Stimulated activated naive CD4-positive, alpha-beta T cell (primary cell): Measurements from ENCODE around the gene CCDC88C.

Source experiments
- DNase-seq, 6 experiments: peaks; one replicate each; lab custom pipeline; 2025; lab: John Stamatoyannopoulos, UW

The CCDC88C gene

GRCh38 chr14:91377700-91378652 is 39.6 kb downstream of the CCDC88C start:
- DNase-seq = no peak

DNA sequence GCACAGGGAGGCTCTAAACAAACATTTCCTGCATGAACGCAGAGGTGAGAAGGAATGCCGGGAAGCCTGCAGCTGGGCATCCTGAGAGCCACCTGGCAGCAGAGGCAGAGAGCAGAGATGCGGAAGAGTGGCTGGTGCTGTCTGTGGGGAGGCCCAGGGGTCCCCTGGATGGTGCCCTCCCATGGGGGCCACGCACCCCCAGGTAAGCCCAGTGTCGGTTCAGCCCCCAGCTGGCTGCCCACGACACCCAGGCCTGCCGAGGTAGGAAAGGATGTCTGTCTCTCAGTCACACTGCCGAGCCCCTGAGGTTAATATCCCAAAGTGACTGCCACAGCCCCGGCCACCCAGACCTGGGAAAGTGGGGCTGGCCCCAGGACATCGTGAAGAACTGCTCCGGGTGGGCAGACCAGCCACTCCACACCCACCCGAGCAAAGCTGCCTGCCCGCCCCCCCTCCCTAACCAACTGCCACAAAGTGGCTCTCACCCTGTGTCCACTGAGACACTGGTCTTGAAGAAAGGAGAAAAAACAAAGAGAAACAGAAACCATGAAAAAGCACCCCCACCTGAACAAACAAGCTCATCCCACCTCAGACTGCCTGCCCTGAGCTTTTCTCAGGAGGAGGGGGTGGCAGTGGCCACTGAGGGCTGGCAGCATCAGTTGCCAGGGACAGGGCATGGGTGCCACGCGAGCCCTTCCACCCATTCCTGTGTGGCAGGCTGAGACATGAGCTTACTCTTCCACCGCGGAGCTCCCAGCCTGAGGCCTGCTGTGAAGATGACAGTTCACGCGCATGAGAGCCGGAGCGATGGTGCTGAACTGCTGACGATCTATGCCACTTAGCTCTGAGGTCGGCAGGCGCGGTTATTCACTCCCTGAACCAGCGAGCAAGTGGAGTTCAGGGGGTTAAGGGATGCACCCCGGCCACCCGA is 40.8 kb downstream of the CCDC88C start:
- no peak for DNase-seq

GRCh38 chr14:91375720-91376452 is 41.7 kb downstream of the CCDC88C start:
- no peak for DNase-seq

- peak in 5 of 6 experiments; percentile 27 to 50 (median 39) for DNase-seq
These were observed 42.5 kb downstream of the CCDC88C start for GRCh38 chr14:91374879-91375702.

DNA sequence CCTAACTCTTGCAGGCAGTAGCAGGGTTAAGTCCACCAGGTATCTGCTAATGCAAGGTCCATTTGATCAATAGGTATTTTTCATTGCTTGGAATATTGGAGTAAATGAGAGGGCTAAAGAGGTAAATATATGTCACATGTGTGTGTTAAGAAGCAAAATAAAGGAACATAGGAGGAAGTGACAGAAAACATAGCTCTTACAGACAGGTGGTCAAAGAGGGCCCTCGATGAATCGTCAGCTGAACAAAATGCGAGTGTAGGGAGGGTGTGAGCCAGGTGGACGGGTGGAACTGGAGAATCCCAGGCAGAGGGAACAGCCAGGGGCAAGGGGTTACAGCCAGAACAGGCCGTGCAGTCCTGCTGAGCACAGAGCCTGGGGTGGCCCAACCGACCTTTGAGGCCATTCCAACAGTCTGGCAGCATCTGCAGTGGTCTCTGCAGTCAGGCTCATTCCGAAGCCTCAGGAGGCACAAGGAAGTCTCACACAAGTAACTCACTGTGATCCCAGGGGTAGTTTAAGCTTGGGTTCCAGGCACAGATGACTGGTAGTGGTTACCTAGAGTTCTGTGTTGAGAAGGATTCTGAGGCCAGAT is 43.2 kb downstream of the CCDC88C start:
- no peak for DNase-seq

GRCh38 chr14:91373591-91374254 is 43.9 kb downstream of the CCDC88C start:
- peak in 5 of 6 experiments; percentile 17 to 40 (median 28) for DNase-seq

GRCh38 chr14:91372671-91373495 is 44.7 kb downstream of the CCDC88C start:
- peak in 2 of 6 experiments; percentile 27 to 43 for DNase-seq

DNA sequence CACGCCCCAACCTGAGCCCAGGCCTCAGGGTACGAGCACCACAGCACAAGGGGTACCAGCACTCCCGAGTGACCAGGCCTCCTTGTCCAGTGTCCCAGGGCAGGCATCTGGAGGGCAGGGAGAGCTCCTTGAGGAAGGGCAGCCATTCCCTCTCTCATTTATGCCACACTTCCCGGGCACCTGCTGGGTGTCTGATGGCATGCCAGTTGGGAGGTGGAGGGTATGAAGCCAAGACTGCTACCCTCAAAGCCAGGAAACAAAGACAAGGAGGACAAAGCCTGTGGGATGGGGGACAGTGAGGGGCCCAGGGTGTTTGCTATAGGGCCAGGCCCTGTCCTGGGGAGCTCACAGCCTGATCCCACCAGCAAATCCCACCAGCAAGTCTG is 45.6 kb downstream of the CCDC88C start:
- DNase-seq = no peak

GRCh38 chr14:91371011-91371989 is 46.3 kb downstream of the CCDC88C start:
- DNase-seq = no peak

DNA sequence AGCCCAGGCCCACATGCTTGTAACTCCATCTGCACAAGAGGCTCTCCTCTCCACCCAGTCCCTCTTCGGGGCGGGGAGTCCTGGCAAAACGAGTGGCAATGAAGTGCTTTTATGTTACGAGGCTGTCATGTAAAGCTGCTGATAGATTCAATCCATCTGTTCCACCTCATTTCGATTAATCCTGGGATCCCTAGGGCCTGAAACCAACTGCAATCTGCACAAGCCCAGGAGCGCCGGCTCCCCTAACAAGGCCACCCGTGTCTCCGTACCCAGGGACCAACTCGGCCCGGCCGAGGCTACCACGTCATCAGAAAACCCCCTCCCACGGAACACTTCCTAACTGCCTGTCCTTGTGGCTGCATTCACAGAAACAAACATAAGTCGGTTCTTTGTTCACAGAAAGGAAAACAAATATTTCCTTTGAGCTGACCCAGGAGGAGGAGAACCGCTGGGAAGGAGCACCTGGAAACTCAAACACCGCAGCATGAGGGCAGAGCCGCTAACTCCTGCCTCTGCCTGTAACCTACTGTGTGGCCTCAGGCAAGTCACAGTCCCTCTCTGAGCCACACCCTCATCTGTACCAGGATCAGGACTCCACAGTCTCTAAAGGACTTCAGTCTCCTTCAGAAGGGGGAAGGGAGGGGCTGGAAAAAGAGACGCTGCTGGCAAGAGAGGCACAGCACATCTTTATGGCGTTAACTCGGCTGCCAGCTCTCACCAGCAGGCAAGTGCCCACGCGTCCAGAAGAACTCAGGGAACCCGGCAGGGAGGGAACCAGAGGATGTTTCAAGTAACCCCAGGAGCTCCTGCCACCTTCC is 47.8 kb downstream of the CCDC88C start:
- peak in 1 of 6 experiments; percentile 22 for DNase-seq

DNA sequence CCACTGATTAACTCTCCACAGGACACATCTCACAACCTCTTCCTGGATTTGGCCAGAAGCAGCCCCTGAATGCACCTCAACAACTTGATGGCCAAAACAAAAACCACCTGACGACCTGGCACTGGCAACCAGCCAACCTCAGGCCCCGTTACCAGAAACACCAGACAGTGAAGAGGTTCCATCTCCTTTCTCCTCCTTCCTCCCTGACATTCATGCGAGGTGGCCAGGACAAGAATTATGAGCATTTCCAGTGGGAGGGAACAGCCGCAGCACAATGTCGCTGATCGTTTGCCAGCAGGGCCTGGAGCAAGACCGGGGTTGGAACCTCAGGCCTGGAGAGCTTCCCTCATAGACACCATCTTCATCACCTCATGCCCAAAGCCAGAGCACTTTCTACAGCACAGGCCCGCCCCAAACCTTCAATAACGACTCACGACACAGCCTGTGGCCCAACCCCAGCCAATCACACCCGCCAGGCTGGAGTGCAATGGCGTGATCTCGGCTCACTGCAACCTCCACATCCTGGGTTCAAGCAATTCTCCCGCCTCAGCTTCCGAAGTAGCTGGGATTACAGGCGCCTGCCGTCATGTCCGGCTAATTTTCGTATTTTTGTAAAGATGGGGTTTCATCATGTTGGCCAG is 48.7 kb downstream of the CCDC88C start:
- DNase-seq = no peak

GRCh38 chr14:91367173-91368171 is 50.1 kb downstream of the CCDC88C start:
- DNase-seq = peak; percentile 33 to 77 (median 61)

DNA sequence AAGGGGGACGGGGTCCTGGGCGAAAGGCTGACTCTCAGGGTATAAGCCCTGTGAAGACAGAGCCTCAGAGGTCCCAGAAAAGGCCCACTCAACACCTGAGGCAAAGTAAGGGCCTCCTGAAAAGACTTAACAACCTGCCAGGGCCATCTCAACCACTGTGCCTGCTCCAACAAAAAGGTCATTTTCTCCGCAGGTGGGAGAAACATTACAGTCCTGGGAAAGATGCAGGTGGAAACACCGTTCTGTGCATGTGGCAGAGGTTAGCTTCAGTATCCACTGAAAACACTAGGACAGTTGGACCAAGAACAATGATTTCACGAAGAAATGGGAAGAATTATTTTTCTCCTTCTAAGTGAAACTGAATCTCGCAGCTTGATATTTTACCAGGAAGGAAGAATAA is 50.9 kb downstream of the CCDC88C start:
- DNase-seq = no peak

- DNase-seq = no peak
These were observed 52.1 kb downstream of the CCDC88C start for GRCh38 chr14:91365552-91365951.
